Tibial nerve (tissue), 3 donors: Measurements from ENCODE around the gene RIPK4.

Source experiments
- POLR2A ChIP-seq, 2 donors: fragments of 450-650 bp; IDR thresholded peaks; one replicate each; pipeline ENCODE4 v1.6.1; 2017; ENCODE audit warnings: antibody characterized with exemption in 2 of 2, mild to moderate bottlenecking in 2 of 2, moderate library complexity in 2 of 2
- TF ChIP-seq, protein P1 (sequence below), 5 experiments: fragments of 200-600 bp in 3 of 5; fragments of 450-650 bp in 2 of 5; sonication (generic) in 3 of 5; IDR thresholded peaks; one replicate each; pipeline ENCODE4 v1.5.1; 2016 to 2019; ENCODE audit warnings: antibody characterized with exemption in 5 of 5, mild to moderate bottlenecking in 3 of 5, moderate library complexity in 2 of 5

DNA sequence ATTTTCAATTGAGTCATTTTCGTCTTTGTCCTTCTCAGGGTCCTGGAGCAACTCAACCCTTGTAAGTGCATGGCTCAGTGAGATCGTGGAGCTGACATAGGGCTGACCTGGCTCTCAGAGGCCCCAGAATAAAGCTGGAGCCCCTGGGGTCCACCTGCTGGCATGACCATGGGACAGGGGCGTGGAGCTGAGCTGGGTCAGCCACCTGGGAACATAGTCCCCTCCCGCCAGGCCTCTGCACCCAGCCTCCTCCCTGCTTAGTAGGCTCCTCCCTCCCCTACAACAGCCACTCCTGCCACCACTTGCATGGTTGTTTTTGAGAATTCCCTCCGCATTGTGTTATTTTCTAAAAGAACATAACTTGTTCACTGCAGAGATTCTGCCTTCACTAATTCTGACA, 3.1 kb upstream of the RIPK4 start:
- TF ChIP-seq, protein P1, sequence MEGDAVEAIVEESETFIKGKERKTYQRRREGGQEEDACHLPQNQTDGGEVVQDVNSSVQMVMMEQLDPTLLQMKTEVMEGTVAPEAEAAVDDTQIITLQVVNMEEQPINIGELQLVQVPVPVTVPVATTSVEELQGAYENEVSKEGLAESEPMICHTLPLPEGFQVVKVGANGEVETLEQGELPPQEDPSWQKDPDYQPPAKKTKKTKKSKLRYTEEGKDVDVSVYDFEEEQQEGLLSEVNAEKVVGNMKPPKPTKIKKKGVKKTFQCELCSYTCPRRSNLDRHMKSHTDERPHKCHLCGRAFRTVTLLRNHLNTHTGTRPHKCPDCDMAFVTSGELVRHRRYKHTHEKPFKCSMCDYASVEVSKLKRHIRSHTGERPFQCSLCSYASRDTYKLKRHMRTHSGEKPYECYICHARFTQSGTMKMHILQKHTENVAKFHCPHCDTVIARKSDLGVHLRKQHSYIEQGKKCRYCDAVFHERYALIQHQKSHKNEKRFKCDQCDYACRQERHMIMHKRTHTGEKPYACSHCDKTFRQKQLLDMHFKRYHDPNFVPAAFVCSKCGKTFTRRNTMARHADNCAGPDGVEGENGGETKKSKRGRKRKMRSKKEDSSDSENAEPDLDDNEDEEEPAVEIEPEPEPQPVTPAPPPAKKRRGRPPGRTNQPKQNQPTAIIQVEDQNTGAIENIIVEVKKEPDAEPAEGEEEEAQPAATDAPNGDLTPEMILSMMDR (IDR thresholded peaks at IDR 0.05) = no peak
- TF ChIP-seq POLR2A (IDR thresholded peaks at IDR 0.05) = no peak
